GM12878 (cell line): ENCODE measurements around the gene ZNF608.

Experiments used
- ATF3 ChIP-seq: IDR thresholded peaks from 2 replicates; pipeline ENCODE4 v1.6.1; 2011; ENCODE audit warnings: low read depth, mild to moderate bottlenecking, low read length, moderate library complexity, borderline replicate concordance; ENCODE audit errors: extremely low read depth
- FOS ChIP-seq: IDR thresholded peaks from 3 replicates; pipeline ENCODE4 v1.6.1; 2011; ENCODE audit warnings: borderline replicate concordance; ENCODE audit not compliant: insufficient read length; ENCODE audit errors: extremely low read depth
- JUND ChIP-seq: IDR thresholded peaks from 2 replicates; pipeline ENCODE4 v1.6.1; 2012; ENCODE audit warnings: low read depth, mild to moderate bottlenecking, low read length, improper control_type of control experiment, moderate library complexity
- RFX5 ChIP-seq: IDR thresholded peaks from 2 replicates; pipeline ENCODE4 v1.6.1; 2011; ENCODE audit warnings: low read depth, low read length, improper control_type of control experiment

- TF ChIP-seq ATF3 (no peak), FOS (no peak), RFX5 (no peak), JUND (no peak)
Observed at GRCh38 chr5:124790301-124790894, 44.0 kb upstream of the ZNF608 start.
